ENCODE measurements around the gene EFR3B.
A peak's percentile ranks its signal among the peaks of the same experiment; 100 is the strongest.
"Not testable (repeated sequence)": the region's sequence is repeated elsewhere in the genome, so short reads cannot be mapped to it uniquely, and the experiment has no call there.

The EFR3B gene

GRCh38 chr2:25041928-25042320, at the start of gene EFR3B:
Gene EFR3B (plus strand): TSS chr2:25042076. CDS start chr2:25042313, 237 bp downstream.
- peak; percentile 46 to 95 (median 90) for DNase-seq

- peak in 1 of 14 donors; percentile 6 for DNase-seq
These were observed 48.3 kb upstream of the EFR3B start for GRCh38 chr2:24993406-24994145.

- no peak for DNase-seq
These were observed 47.6 kb upstream of the EFR3B start for GRCh38 chr2:24994146-24994724.

GRCh38 chr2:24999097-24999496, 42.8 kb upstream of the EFR3B start:
- DNase-seq: not testable (repeated sequence)

- DNase-seq: no peak
These were observed 41.8 kb upstream of the EFR3B start for GRCh38 chr2:25000036-25000435.

- no peak for DNase-seq
These were observed 41.2 kb upstream of the EFR3B start for GRCh38 chr2:25000503-25001324.

GRCh38 chr2:25001325-25001637, 40.6 kb upstream of the EFR3B start:
- no peak for DNase-seq

GRCh38 chr2:25002066-25002465, 39.8 kb upstream of the EFR3B start:
- DNase-seq: no peak

GRCh38 chr2:25009954-25010353, 31.9 kb upstream of the EFR3B start:
- DNase-seq: no peak

GRCh38 chr2:25011342-25011741, 30.5 kb upstream of the EFR3B start:
- DNase-seq: not testable (repeated sequence)

GRCh38 chr2:25014631-25015030, 27.2 kb upstream of the EFR3B start:
- no peak for DNase-seq

GRCh38 chr2:25018681-25019080, 23.2 kb upstream of the EFR3B start:
- no peak for DNase-seq

- DNase-seq: no peak
These were observed 20.0 kb upstream of the EFR3B start for GRCh38 chr2:25021791-25022362.

GRCh38 chr2:25023333-25023732, 18.5 kb upstream of the EFR3B start:
- DNase-seq: no peak

- DNase-seq: no peak
These were observed 16.5 kb upstream of the EFR3B start for GRCh38 chr2:25025229-25026007.

- no peak for DNase-seq
These were observed 15.8 kb upstream of the EFR3B start for GRCh38 chr2:25026008-25026530.

- no peak for DNase-seq
These were observed 12.7 kb upstream of the EFR3B start for GRCh38 chr2:25029183-25029554.

- no peak for DNase-seq
These were observed 11.2 kb upstream of the EFR3B start for GRCh38 chr2:25030702-25031101.

- no peak for DNase-seq
These were observed 9.8 kb upstream of the EFR3B start for GRCh38 chr2:25032094-25032493.

- no peak for DNase-seq
These were observed 9.0 kb upstream of the EFR3B start for GRCh38 chr2:25032901-25033300.

- no peak for DNase-seq
These were observed 7.8 kb upstream of the EFR3B start for GRCh38 chr2:25034081-25034480.

- no peak for DNase-seq
These were observed 6.2 kb upstream of the EFR3B start for GRCh38 chr2:25035537-25036220.

Measured in C1 segment of cervical spinal cord (tissue), 14 donors.